Bronchial epithelial cell (primary cell): ENCODE measurements around the gene LIPA. TPM values are rescaled to one million over a fixed set of nuclear protein-coding genes. Genes with fewer than 3 reads are reported as not detected.
"Not testable (repeated sequence)": the region's sequence is repeated elsewhere in the genome, so short reads cannot be mapped to it uniquely, and the experiment has no call there.

ENCODE experiments used
- DNase-seq: peaks from one replicate; pipeline ENCODE4 v3.0.0-alpha.2; 2010; ENCODE audit warnings: low read depth
- FAIRE-seq: peaks from 2 replicates; lab custom pipeline; 2011; peaks lifted over from hg19 to GRCh38; lab: Jason Lieb, UNC
- H3K27me3 ChIP-seq: 2 replicates; pipeline ENCODE4 v1.5.1; 2011; ENCODE audit warnings: low read length; ENCODE audit not compliant: control insufficient read depth, insufficient read depth
- H3K36me3 ChIP-seq: 2 replicates; pipeline ENCODE4 v1.5.1; 2011; ENCODE audit warnings: low read length; ENCODE audit not compliant: control insufficient read depth, insufficient read depth
- H3K4me3 ChIP-seq: 2 replicates; pipeline ENCODE4 v1.5.1; 2011; ENCODE audit warnings: mild to moderate bottlenecking, low read depth, low read length, control low read depth
- CTCF ChIP-seq: IDR thresholded peaks from 2 replicates; pipeline ENCODE4 v1.5.1; 2011; ENCODE audit warnings: mild to moderate bottlenecking, moderate library complexity, low read length, control low read depth, inconsistent platforms; ENCODE audit not compliant: insufficient read depth, severe bottlenecking
- total RNA-seq: library from RNA; depleted of rRNA; stranded (reverse); fragments of >200 nt; gene quantifications from 2 replicates; pipeline ENCODE4 v1.2.1, GENCODE V29; 2014

LIPA gene
- total RNA-seq, 1 donor from 2014 or later: 20.8 TPM

- no peak for TF ChIP-seq CTCF
- no peak overlapping the region for H3K4me3 ChIP-seq
- FAIRE-seq (no peak), DNase-seq (peak; percentile 53)
- no peaks in the 10 kb centered on the region for H3K36me3 ChIP-seq
- H3K27me3 ChIP-seq: no peaks in the 10 kb centered on the region
These were observed 44.0 kb upstream of the LIPA start for GRCh38 chr10:89295597-89295996.

DNA sequence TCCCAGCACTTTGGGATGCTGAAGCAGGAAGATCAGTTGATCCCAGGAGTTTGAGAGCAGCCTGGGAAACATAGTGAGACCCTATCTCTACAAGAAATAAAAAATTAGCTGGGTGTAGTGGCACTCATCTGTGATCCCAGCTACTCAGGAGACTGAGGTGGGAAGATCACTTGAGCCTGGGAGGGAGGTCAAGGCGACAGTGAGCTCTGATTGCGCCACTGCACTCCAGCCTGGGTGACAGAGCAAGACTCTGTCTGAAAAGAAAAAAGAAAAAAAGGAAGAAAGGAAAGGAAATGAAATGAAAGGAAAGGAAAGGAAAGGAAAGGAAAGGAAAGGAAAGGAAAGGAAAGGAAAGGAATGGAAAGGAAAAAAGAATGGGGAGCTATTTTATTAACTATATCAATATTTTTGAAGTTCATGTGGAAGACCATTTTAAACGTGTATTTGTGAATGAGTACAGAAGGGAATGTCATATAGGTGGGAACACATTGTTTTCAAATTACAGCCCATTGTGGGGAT, 43.2 kb upstream of the LIPA start:
- TF ChIP-seq CTCF: no peak
- DNase-seq (no peak), FAIRE-seq (no peak)
- Histone ChIP-seq H3K4me3 (no peak overlapping the region), H3K27me3 (no peaks in the 10 kb centered on the region), H3K36me3 (no peaks in the 10 kb centered on the region)

DNA sequence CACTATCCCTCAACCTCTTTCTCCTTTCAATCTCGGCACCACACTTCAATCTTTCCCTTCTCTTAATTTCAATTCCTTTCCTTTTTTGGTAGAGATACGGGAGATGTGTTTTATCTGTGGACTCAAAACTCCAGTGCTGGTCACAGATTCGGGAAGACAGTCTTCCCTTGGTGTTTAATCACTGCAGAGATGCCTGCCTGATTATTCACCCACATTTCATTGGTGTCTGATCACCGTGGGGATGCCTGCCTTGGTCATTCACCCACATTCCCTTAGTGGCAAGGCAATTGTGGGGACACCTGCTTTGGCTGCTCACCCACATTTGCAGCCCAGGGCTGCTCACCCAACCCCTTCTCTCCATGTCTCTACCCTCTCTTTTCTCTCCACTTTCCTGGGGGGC, 33.7 kb upstream of the LIPA start:
- DNase-seq: peak; percentile 16
- H3K36me3 ChIP-seq, H3K4me3 ChIP-seq, H3K27me3 ChIP-seq, FAIRE-seq: not testable (repeated sequence)

- not testable (repeated sequence) for DNase-seq, H3K36me3 ChIP-seq, H3K4me3 ChIP-seq, H3K27me3 ChIP-seq, FAIRE-seq
These were observed 33.1 kb upstream of the LIPA start for GRCh38 chr10:89284711-89285110.

- FAIRE-seq (no peak), DNase-seq (peak; percentile 39)
- no peak for TF ChIP-seq CTCF
- Histone ChIP-seq H3K4me3 (no peak overlapping the region), H3K36me3 (no peaks in the 10 kb centered on the region), H3K27me3 (no peaks in the 10 kb centered on the region)
These were observed 32.4 kb upstream of the LIPA start for GRCh38 chr10:89283936-89284475.

GRCh38 chr10:89283025-89283935, 31.7 kb upstream of the LIPA start:
- FAIRE-seq (no peak), DNase-seq (peak; percentile 30)
- H3K36me3 ChIP-seq: no peaks in the 10 kb centered on the region
- H3K27me3 ChIP-seq: no peaks in the 10 kb centered on the region
- no peak overlapping the region for H3K4me3 ChIP-seq
- TF ChIP-seq CTCF: no peak
